SK-MEL-5 (cell line): ENCODE data around the gene LDAF1. TPM values are rescaled to one million over a fixed set of nuclear protein-coding genes. Genes with fewer than 3 reads are reported as not detected.

Experiments used
- DNase-seq: peaks from one replicate; pipeline ENCODE4 v3.0.0-alpha.2; 2016; ENCODE audit warnings: low read depth, low spot score
- in situ Hi-C: cut with HindIII; loops from 2 replicates; pipeline ENCODE4 v1.10.0; 2016; ENCODE audit warnings: low sequenced_read_pairs, high pct_unique_total_duplicates, low pct_unique_long_range_greater_than_20kb
- total RNA-seq: library from RNA; depleted of rRNA; stranded (reverse); fragments of >200 nt; shearing (Covaris generic); gene quantifications from 2 replicates; pipeline ENCODE4 v1.2.3, GENCODE V29; 2014; rRNA removed

The LDAF1 gene
- total RNA-seq, 1 experiment from 2014 or later = 14.1 TPM

DNA sequence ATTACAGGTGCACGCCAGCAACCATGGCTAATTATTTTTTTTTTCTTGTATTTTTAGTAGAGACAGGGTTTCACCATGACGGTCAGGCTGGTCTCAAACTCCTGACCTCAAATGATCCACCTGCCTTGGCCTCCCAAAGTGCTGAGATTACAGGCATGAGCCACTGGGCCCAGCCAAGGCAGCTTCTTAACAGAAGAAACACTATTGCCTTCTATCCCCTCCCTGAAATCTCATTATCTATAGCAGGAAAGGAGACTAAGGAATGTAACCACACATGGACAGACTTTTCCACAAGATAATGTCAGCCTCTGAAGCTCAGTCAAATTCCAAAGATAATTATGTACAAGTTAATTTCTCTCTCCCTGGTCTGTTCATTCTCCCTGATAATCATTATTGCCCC is 58.6 kb downstream of the LDAF1 start:
- DNase-seq = no peak

DNA sequence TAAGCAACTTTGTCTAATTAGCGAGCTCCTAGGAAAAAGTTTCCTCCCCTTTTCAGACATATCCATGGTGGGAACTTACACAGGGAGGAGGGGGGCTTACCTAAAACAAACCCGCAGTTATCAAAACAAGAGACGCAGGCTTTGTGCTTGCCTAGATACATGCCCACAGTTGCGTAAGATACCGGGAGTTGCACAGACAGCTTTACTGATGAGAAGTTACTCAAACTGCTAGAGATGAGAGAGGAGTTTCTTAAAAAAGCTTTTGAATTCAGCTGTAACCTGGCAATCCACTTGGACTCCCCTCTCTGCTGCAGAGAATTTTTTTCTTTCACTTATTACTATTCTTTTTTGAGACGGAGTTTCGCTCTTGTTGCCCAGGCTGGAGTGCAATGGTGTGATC is 59.7 kb downstream of the LDAF1 start:
- in situ Hi-C loops = no loop called here
- DNase-seq = no peak

More for the DNA sequence above, 58.6 kb downstream of the LDAF1 start:
- in situ Hi-C loops = no loop called here

DNA sequence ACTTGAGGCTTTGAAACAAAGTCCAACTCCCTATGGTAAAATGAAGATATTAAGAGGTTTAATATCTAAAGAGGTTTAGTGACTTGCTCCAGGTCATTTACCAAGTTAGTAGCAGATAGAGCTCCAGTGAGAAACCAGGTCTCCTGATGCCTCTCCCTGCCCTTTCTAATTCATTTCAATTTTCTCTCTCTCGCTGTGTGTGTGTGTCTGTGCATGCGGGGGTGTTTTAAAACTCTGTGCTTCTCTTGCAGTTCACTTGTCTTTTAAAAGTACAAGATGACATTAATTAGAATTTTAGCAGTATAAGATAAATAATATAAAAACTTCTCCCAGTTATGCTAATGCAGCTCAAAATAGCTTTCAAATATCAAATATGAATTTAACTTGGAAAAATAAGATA is 61.1 kb downstream of the LDAF1 start:
- no peak for DNase-seq

DNA sequence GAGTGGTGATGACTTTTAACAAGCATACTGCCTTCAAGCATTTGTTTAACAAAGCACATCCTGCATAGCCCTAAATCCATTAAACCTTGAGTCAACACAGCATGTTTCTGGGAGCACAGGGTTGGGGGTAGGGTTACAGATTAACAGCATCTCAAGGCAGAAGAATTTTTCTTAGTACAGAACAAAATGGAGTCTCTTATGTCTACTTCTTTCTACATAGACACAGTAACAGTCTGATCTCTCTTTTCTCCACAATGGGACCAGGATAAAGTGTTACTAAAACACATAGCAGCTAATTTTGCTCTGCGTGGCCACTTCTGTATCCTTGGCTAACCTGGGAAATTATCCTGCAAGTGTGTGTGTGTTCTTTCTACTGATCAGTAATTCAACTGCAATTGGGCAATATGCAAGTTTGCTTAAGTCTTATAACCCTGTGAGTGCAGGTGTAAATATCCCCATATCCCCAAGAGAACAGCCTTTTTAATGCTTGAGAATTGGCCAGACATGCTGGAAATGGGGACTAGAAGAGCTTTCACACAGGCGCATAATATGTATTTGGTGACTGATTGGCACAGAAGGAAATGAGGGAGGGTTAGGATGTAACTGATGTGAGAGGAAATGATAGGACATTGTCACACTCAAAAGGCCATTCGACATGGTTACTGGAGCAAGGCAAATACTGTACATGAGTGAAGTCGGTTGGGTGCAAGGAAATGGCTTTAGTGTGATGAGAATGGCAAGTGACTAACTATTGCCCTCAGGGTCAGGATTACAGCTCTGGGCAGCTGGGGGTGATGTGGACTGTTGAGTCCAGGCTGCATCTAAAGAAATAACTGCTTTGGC is 64.2 kb downstream of the LDAF1 start:
- DNase-seq = no peak

More for the DNA sequence above, 61.1 kb downstream of the LDAF1 start:
- in situ Hi-C loops = no loop called here

DNA sequence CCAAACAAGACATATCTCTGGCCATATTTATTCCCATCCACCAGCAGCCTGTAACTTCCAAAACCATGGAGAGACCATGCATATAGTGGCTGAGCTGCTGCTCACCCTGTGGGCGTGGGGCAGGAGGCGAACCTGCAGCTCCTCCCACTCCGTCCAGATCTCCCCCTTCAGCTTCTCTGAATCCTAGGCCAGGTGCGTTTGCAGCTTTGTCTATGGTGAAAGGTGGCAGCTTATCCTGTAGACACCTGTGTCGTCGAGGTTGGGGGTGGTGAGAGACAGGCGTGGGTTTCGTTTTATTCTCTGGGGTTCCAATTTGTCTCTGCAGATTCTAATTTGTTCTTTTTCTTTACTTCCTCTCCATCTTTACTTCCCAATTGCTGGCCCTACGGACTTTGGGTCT is 65.3 kb downstream of the LDAF1 start:
- no peak for DNase-seq
- in situ Hi-C loops = no loop called here

More for the DNA sequence above, 64.2 kb downstream of the LDAF1 start:
- in situ Hi-C loops = no loop called here

DNA sequence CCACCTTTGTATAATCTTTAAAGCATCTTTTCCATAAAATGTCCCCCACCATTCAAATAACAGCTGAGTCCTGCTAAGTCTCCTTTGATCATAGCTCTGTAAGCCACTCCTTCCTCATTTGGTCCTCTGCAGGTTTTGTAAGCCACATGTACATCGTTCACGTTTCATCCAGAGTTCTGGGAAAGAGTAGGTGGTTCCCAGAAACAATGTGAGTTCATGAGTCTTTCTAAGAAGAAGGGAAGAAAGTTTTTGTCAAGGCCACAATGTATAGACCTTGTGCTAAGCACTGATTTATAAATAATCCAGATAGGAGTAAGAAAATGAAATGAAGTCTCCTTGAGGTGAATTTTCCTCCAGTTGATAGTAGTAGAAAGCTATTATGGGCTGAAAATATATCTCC is 66.3 kb downstream of the LDAF1 start:
- no peak for DNase-seq
- in situ Hi-C loops = no loop called here

DNA sequence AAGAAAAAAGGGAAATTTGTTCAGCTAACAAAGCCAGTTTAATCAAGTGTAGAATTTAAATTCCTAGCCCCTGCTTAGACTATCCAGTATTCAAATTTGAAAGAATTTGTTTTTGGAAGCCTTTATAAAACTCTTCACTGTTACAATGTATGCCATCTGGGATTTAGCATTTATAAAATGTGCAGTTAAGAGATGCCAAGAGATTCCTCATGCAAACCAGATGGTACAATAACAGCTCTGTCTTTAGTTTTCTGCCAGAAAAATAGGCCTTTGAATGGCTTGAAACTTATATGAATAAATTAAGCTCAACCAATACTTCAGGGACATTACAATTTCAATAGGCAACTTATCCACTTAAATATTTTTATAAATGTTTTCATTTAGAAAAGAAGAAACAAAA is 68.3 kb downstream of the LDAF1 start:
- in situ Hi-C loops = no loop called here
- DNase-seq = peak; percentile 73

DNA sequence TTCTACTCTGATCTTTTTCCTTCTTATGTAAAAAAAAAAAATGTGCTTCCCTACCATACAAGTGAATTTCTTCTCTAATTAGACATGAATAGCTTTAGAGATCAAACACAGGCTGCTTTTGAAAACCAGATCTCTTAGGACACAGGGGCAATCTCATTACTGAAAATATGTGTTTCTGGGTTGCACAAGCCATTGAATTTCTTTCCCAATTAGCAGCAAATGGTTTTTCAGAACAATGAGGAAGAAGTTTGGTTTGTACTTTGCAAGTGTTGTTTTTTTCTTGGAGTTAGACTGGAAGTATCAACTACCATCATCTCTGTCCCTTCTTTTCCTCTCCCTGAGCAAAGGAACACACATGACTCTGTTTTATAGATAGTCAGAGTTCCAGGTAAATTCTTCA is 69.4 kb downstream of the LDAF1 start:
- DNase-seq = no peak
- in situ Hi-C loops = no loop called here

DNA sequence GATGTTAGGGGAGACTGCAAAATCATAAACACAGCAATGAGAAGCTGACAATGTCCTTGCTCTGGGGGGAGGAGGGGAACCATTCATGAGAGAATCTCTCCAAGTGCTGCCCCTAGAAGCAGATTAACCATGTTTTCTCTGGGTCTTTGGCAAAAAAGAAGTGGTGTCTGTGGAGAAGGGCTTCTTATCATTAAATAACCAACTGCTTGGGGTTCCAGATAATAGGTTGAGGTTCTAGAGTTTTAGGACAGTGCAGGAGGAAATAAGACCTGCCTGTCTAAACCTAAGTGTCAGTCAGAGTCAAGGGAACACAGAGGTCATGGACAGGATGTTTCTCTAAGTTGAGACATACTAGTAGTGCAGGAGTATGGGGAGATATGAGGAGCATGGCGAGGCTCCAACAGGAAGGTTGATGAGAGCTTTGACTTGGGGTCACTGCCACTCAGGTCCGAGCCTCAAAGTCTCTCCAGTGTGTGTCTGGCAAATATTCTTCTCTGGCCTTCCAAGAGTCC is 69.9 kb downstream of the LDAF1 start:
- DNase-seq = no peak
- in situ Hi-C loops = no loop called here

Other genes with a start within 250 kb of the LDAF1 start
- under 0.01 and 0.05 TPM in 2 replicates for gene DNAH3, start 7.8 kb upstream of the LDAF1 start, total RNA-seq
- gene ZP2, start 52.9 kb downstream of the LDAF1 start, total RNA-seq = not detected in 2 replicates
- not detected in 2 replicates for gene ANKS4B, start 75.0 kb downstream of the LDAF1 start, total RNA-seq
- gene CRYM, start 119.6 kb downstream of the LDAF1 start, total RNA-seq = 2.0 and 2.6 TPM in 2 replicates